ENCODE measurements around the gene GSC2. TPM values are rescaled to one million over a fixed set of nuclear protein-coding genes. Genes with fewer than 3 reads are reported as not detected.

GSC2 gene
- polyA plus RNA-seq, 3 donors: not detected

DNA sequence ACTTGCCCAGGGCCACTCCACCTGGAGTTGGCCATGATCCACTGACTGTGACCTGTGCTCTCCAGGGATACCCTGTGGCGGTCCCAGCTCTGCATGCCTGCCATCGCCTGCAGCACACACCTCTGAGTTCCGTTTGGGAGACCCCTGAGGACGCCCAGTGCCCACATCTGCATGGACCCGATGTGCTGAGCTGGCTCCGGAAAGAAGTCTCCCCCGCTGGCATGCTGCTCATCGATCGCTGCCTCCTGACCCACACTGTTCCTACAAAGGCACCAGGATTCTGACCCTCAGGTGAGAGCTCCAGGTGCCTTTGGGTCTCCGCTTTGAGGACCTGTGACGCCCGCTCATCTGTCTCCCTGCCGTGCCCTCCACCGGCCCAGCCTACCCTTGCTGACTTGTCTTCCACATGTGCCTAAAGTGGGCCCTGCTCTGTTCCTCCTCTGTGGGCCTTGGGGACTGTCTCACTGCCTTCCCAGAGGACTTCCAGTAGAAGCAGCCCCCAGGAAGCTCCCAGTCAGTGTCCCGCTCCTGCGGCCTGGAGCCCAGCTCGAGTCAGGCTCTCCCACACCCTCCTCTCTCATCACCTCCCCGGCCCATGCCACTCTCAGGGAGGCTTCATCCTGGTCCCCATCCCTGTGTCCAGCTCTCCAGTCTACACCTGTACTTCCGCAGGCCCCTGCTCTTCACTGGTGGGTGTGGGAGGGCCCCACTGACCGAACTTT, 34.3 kb upstream of the GSC2 start:
- peaks cover 0 to 2% (median 0%) of the 10 kb centered on the region in 7 donors for H3K9me3 Mint-ChIP-seq
- Histone ChIP-seq H3K36me3 (replicated peaks in 1 of 2; ENCODE audit: control insufficient read depth in 1 of 2, insufficient read depth in 2 of 2, low read length in 2 of 2) (peaks cover 36 to 61% of the 10 kb centered on the region in 2 donors), H2AFZ (ENCODE audit: insufficient read depth, low read depth, low read length, poor library complexity, severe bottlenecking) (no peak overlapping the region), H3K4me2 (replicated peaks; ENCODE audit: extremely low read depth, low read length, poor library complexity, severe bottlenecking) (no peak overlapping the region), H3K27ac (ENCODE audit: low read depth in 1 of 2, low read length in 2 of 2) (no peak overlapping the region), H3K79me2 (ENCODE audit: insufficient read depth, low read length) (no peaks in the 10 kb centered on the region), H3K4me1 (ENCODE audit: control insufficient read depth in 1 of 2, insufficient read depth in 2 of 2, low read length in 2 of 2) (peaks cover 3 to 6% of the 10 kb centered on the region in 2 donors), H3K4me3 (replicated peaks in 1 of 3; ENCODE audit: low read depth in 2 of 3, low read length in 3 of 3) (no peak overlapping the region), H3K9me3 (replicated peaks in 1 of 2; ENCODE audit: control insufficient read depth in 1 of 2, insufficient read depth in 1 of 2, low read length in 2 of 2) (no peaks in the 10 kb centered on the region), H3K9ac (ENCODE audit: insufficient read depth, low read length, poor library complexity, severe bottlenecking) (no peak overlapping the region), H4K20me1 (ENCODE audit: insufficient read depth, low read length) (no peaks in the 10 kb centered on the region), H3K27me3 (ENCODE audit: control insufficient read depth in 2 of 2, insufficient read depth in 2 of 2, low read length in 2 of 2) (no peaks in the 10 kb centered on the region)
- TF ChIP-seq, protein P1, sequence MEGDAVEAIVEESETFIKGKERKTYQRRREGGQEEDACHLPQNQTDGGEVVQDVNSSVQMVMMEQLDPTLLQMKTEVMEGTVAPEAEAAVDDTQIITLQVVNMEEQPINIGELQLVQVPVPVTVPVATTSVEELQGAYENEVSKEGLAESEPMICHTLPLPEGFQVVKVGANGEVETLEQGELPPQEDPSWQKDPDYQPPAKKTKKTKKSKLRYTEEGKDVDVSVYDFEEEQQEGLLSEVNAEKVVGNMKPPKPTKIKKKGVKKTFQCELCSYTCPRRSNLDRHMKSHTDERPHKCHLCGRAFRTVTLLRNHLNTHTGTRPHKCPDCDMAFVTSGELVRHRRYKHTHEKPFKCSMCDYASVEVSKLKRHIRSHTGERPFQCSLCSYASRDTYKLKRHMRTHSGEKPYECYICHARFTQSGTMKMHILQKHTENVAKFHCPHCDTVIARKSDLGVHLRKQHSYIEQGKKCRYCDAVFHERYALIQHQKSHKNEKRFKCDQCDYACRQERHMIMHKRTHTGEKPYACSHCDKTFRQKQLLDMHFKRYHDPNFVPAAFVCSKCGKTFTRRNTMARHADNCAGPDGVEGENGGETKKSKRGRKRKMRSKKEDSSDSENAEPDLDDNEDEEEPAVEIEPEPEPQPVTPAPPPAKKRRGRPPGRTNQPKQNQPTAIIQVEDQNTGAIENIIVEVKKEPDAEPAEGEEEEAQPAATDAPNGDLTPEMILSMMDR (IDR thresholded peaks at IDR 0.05): no peak
- peaks cover 35 to 63% of the 10 kb centered on the region in 2 donors for H3K36me3 Mint-ChIP-seq
- peak overlapping the region in 2 of 7 donors; percentile 15 to 43 for H3K27ac Mint-ChIP-seq
- no peak for DNase-seq
- H3K27me3 Mint-ChIP-seq (ENCODE audit: low read depth in 3 of 3): peaks cover 0 to 3% (median 0%) of the 10 kb centered on the region in 3 donors
- 96% methylated on average over 16 of the region's 20 CpGs for whole genome bisulfite sequencing (ENCODE audit: insufficient coverage)
- intact Hi-C loops (cut with micrococcal nuclease): no loop called here
- H3K4me1 Mint-ChIP-seq: peaks cover 4% of the 10 kb centered on the region
- no peak overlapping the region for H3K4me3 Mint-ChIP-seq

DNA sequence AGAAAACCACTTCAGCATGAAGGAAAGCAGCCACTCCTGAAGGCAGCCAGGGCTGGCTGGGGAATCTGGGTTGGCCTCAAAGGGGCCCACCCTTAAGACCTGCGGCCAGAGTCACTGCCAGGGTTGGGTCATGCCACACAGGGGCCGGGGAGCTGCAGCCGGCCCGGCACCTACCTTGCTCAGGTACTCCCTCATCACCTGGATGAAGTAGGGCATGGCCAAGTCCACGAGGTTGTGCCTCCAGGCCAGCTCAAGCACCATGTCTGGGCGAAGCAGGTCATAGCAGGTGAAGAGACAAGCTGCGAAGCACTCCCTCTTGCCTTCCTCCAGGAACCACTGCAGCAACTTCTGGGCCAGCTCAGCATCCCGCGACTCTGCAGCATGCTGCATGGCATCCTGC, 33.1 kb upstream of the GSC2 start:
- Histone ChIP-seq H3K4me1 (ENCODE audit: control insufficient read depth in 1 of 2, insufficient read depth in 2 of 2, low read length in 2 of 2) (peaks cover 9 to 14% of the 10 kb centered on the region in 2 donors), H3K27me3 (ENCODE audit: control insufficient read depth in 2 of 2, insufficient read depth in 2 of 2, low read length in 2 of 2) (no peaks in the 10 kb centered on the region), H2AFZ (ENCODE audit: insufficient read depth, low read depth, low read length, poor library complexity, severe bottlenecking) (no peak overlapping the region), H3K4me3 (replicated peaks in 1 of 3; ENCODE audit: low read depth in 2 of 3, low read length in 3 of 3) (no peak overlapping the region), H3K9ac (ENCODE audit: insufficient read depth, low read length, poor library complexity, severe bottlenecking) (no peak overlapping the region), H3K36me3 (replicated peaks in 1 of 2; ENCODE audit: control insufficient read depth in 1 of 2, insufficient read depth in 2 of 2, low read length in 2 of 2) (peaks cover 28 to 49% of the 10 kb centered on the region in 2 donors), H3K27ac (ENCODE audit: low read depth in 1 of 2, low read length in 2 of 2) (no peak overlapping the region), H4K20me1 (ENCODE audit: insufficient read depth, low read length) (no peaks in the 10 kb centered on the region), H3K4me2 (replicated peaks; ENCODE audit: extremely low read depth, low read length, poor library complexity, severe bottlenecking) (no peak overlapping the region), H3K79me2 (ENCODE audit: insufficient read depth, low read length) (no peaks in the 10 kb centered on the region), H3K9me3 (replicated peaks in 1 of 2; ENCODE audit: control insufficient read depth in 1 of 2, insufficient read depth in 1 of 2, low read length in 2 of 2) (no peaks in the 10 kb centered on the region)
- Mint-ChIP-seq H3K4me1 (peaks cover 7% of the 10 kb centered on the region), H3K4me3 (no peak overlapping the region), H3K36me3 (peaks cover 29 to 51% of the 10 kb centered on the region in 2 donors), H3K27ac (no peak overlapping the region), H3K27me3 (ENCODE audit: low read depth in 3 of 3) (peaks cover 0 to 3% (median 0%) of the 10 kb centered on the region in 3 donors), H3K9me3 (peaks cover 0 to 2% (median 0%) of the 10 kb centered on the region in 7 donors)
- no peak for DNase-seq
- 93% methylated on average over 9 of the region's 9 CpGs for WGBS (ENCODE audit: insufficient coverage)
- TF ChIP-seq, protein P1 (IDR thresholded peaks at IDR 0.05): no peak
- intact Hi-C loops (cut with micrococcal nuclease): no loop called here
